Measurements from ENCODE around the gene RNF220.

- TF ChIP-seq, protein P1, sequence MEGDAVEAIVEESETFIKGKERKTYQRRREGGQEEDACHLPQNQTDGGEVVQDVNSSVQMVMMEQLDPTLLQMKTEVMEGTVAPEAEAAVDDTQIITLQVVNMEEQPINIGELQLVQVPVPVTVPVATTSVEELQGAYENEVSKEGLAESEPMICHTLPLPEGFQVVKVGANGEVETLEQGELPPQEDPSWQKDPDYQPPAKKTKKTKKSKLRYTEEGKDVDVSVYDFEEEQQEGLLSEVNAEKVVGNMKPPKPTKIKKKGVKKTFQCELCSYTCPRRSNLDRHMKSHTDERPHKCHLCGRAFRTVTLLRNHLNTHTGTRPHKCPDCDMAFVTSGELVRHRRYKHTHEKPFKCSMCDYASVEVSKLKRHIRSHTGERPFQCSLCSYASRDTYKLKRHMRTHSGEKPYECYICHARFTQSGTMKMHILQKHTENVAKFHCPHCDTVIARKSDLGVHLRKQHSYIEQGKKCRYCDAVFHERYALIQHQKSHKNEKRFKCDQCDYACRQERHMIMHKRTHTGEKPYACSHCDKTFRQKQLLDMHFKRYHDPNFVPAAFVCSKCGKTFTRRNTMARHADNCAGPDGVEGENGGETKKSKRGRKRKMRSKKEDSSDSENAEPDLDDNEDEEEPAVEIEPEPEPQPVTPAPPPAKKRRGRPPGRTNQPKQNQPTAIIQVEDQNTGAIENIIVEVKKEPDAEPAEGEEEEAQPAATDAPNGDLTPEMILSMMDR (conservative IDR thresholded peaks at IDR 0.05; ENCODE audit: low read length) = peak; percentile 61
- TF ChIP-seq EZH2phosphoT487 (IDR thresholded peaks at IDR 0.05; ENCODE audit: borderline replicate concordance) = no peak
Observed at GRCh38 chr1:44425341-44426082, 20.5 kb downstream of the RNF220 start.
